CD4-positive, alpha-beta T cell treated with Interferon alpha-2 for 1 hour (primary cell): ENCODE measurements around the gene WNT10A.
A peak's percentile ranks its signal among the peaks of the same experiment; 100 is the strongest.
"Not testable (repeated sequence)": the region's sequence is repeated elsewhere in the genome, so short reads cannot be mapped to it uniquely, and the experiment has no call there.

ENCODE experiments used
- DNase-seq, 2 donors: peaks; one replicate each; pipeline ENCODE4 v3.0.0-alpha.2; 2020 to 2022

The WNT10A gene

GRCh38 chr2:218880102-218880858 lies at the start of gene WNT10A:
TSS of gene WNT10A (plus strand) at chr2:218880852. CDS start at chr2:218880996, 144 bp downstream.
- DNase-seq: peak; percentile 87 to 90

DNA sequence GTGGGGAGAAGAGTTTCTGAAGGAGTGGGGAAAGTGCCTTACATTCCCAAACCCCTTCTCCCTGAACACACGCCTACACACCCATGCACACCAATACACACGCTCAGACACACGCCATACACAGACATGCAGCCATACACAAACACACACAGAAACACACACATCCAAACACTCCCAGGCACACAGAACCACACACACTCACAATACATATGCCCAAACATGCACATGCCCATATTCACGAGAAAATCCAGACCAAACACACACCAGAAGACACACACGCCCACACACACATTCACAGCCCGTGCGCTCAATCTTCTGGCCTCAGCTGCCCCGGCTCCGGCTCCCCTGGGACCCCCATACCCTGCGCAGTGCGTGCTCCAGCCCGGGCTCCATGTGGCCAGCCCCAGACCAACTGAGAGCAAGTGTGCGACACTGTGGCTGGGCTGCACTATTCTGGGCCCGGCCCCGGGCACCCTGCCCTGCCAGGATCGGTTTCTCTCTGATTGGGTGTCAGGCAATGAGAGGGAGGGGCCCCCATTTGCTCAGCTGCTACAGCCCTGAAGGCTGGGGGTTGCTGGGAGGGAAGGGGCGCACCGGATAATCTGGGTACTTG lies 49.2 kb upstream of the WNT10A start, which contains the start of gene PRKAG3:
PRKAG3 (minus strand) TSS at position 426 of the 613 bp plus-strand sequence.
- DNase-seq: no peak

DNA sequence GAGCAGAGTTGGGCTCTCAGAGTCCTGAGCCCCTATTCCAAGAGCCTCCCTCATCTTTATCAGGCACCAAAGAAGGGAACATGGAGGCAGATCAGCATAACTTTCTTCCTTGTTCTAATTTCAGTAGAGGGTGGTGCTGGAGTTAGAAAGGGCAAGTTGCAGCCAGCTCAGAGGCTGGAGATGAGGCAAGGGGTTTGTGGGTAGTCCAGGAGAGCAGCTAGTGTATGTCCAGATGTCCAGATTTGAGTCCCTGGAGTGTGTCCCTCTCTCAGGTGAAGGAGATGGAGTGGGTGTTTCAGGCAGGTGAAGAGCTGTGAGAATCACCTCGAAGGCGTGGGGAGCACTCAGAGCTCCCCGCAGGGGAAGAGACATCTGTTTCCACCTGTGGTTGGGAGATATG lies 48.6 kb upstream of the WNT10A start:
- no peak for DNase-seq

DNA sequence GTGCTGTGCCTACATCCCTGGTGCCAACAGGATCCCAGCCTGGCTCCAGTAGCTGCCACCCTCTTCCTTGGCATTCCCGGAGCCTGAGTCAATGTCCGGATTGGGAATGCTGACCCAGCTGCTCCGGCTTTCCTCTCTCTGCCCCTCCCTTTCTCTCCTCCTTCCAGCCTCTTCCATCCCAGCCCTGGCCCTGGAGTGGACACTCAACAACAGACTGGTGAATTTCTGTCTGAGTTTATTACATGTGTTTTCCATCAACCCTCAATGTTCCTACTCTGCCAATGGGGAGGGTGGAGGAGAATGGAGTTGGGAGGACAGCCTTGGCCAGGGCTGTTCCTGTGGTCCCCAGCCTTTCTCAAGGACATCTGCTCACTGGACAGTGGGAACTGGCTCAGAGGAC lies 48.1 kb upstream of the WNT10A start:
- no peak for DNase-seq

- DNase-seq: no peak
Observed at GRCh38 chr2:218833023-218833609, 47.5 kb upstream of the WNT10A start.

- no peak for DNase-seq
Observed at GRCh38 chr2:218834685-218835084, 46.0 kb upstream of the WNT10A start.

- no peak for DNase-seq
Observed at GRCh38 chr2:218837495-218837894, 43.2 kb upstream of the WNT10A start.

- peak in 1 of 2 donors; percentile 16 for DNase-seq
Observed at GRCh38 chr2:218839430-218839829, 41.2 kb upstream of the WNT10A start.

DNA sequence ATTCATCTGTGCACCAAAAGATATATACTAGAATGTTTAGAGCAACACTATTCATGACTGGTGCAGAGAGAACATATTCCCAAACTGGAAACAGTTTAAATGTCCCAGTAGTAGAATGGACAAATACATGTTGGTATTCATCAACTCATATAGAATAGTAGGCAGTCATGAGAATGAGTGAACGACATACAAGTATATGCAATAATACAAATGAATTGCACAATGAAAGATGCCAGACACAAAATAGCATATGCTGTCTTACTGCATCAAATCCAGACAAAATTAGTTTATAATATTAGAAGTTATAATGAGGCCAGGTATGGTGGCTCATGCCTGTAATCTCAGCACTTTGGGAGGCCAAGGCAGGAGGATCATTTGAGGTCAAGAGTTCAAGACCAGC lies 40.8 kb upstream of the WNT10A start:
- no peak for DNase-seq

GRCh38 chr2:218844334-218844733 lies 36.3 kb upstream of the WNT10A start:
- not testable (repeated sequence) for DNase-seq

- not testable (repeated sequence) for DNase-seq
Observed at GRCh38 chr2:218846963-218847362, 33.7 kb upstream of the WNT10A start.

- DNase-seq: no peak
Observed at GRCh38 chr2:218849721-218850120, 30.9 kb upstream of the WNT10A start.

DNA sequence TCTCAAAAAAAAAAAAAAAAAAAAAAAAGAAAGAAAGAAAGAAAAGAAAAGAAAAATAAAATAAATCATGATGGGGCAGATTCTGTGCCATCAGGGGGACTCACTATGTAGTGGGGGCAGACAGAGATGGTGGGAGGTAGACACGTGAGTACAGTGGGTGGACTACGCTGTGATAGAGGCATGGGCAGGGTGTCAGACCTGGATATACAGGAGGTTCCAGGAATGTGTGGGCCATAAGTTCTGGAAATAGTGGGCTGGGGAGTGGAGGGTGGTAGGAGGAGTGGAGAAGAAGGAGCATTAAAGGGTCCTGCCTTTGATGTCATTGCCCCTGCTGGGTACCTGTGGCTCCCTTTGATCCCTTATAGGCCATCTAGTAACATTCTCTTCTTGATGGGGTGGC lies 29.9 kb upstream of the WNT10A start:
- DNase-seq: no peak

- DNase-seq: no peak
Observed at GRCh38 chr2:218851286-218851685, 29.4 kb upstream of the WNT10A start.

DNA sequence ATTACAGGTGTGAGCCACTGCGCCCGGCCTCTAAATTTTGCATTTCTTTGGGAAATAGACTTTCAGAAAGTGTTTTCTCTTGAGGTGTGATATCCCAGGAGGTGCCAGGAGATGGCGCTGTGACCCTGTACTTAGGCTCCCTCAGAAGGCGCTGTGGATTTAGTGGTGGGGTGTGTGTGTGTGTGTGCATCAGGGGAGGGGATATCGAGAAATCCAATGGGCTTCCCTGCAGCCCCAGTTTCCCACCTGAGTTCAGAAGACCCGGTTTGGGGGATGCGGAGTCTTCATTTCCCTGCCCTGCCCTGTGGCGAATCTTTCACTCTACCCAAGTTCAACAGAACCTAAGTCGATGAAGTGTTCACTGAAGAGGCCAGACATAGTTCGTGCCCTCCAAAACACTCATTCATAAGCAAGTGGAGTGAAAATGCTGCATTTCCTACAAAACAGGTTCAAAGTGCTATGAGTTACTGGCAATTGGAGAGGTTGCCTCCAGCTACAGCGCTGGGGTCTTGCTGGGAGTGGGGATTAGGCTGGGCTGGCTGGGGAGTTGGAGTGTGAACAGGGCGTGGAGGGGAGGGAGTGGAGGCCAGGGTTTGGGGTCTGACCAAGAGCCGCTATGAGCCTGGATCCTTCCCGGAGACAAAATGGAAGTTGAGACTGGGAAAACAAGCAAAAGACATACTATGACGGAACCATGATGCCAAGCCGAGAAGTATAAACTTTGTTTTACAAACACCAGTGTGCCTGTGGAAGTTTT lies 27.6 kb upstream of the WNT10A start:
- peak; percentile 54 to 70 for DNase-seq

DNA sequence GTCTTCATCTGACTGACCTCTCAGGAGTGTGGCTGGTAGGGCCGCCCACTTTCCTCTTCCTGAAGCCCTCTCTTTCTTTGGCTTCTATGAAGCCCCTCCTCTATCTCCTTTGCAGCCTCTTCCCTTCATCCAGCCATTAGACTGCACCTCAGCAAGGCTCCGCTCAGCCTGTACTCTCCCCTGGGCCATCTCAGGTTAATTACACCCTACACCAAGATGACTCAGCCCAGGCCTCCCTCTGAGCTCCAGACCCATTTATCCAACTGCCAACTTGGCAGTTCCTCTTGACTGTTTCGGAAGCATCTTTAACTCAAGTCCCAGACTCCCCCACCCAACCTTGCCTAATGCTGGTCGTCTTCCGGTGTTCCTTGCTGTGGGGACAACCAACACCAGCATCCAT lies 26.9 kb upstream of the WNT10A start:
- DNase-seq: no peak

- no peak for DNase-seq
Observed at GRCh38 chr2:218854860-218855259, 25.8 kb upstream of the WNT10A start.

DNA sequence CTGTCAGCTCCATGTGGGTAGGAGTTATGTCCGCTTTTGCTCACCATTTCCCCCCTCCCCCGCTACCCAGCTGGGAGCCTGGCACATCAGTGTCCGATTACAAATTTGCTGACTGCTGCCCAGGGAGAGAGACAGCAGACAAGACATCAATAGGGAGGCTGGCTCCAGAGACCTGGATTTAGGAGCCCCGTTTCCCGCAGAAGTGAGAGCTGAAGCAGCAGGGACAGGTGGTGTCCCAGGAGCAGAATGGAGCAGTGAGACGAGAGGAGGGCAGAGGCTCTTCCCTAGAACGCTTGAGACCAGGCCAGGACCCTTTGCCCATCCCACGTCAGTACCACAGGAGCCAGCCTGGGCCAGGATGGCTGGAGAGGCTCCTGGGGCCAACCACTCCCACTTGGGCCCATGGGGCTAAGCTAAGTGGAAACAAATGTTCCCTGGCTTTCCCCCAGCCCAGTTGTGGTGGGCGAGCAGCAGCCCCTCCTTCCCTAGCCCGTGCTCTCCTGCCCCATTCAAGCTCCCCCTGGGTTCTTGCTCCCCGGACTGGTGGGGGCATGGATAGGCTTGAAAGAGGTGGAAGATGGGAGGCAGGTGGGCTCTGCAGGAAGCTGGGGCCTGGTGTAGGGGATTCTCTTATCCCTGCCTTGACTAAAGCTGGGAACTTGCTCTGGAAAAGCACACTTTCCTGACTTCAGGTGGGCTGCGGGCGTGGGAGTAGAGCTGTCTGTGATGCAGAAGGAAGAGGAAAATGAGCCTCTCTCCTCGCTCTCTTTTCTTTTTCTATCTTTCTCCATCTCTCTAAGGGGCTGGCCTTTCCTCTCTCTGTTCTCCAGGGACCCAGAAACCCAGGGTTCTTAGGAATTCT lies 25.1 kb upstream of the WNT10A start:
- no peak for DNase-seq

DNA sequence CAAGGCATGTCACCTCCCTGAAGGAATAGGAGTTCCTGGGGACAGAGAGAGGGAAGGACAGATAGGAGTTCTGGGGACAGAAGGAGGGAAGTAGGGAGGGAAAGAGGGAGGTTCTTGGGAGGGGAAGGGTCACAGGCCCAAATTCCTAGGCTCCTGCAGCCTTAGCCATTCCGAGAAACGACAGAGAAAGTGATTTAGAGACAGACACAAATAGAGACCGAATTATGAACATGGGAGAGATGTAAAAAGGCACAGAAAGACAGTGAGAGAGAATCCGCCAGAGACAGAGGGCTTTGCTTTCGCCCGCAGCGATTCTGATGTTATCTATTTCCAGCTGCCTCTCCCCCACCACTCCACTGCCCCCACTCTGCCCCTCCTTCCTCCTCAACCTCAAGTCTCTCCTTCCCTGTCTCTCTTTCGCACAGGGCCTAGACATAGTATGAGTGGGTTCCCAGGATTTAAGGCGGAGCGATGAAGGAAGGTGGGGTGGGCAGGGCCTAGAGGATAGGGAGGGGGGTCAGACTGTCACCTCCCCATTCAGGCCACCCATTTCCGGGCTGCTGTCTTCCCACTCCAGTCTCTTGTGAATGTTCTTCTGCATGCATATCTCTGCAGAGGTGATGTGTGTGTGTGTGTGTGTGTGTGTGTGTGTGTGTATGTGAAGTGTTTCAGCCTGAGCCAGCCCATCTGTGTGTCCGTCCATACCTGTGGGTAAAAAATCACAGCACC lies 24.3 kb upstream of the WNT10A start:
- no peak for DNase-seq

DNA sequence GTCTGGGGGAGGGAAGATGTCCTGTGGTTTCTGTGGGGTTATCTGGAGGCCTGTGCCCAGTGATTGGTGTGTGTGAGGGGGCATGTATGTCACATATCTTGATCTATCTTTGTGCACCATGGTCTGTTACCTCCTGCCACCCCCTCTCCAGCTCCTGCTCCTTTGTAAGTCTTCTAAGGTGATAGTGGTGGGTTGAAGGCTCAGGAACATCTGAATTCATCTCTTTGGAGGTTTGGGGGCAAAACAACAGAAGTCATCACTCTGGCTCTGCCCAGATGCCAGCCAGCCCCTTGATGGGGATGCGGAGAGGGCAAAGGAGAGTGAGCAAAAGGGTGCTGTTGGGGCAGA lies 23.8 kb upstream of the WNT10A start:
- no peak for DNase-seq

GRCh38 chr2:218857371-218858137 lies 23.1 kb upstream of the WNT10A start:
- no peak for DNase-seq
